Stimulated activated CD4-positive, alpha-beta T cell treated with anti-CD3 and anti-CD28 coated beads, TNF-alpha, amount 100 ng/mL, for 1 hour (primary cell): ENCODE measurements around the gene SNRPF.

Source experiments
- DNase-seq, 3 donors: peaks; one replicate each; pipeline ENCODE4 v3.0.0-alpha.2; 2020; ENCODE audit warnings: low read depth in 3 of 3, low spot score in 1 of 3

The SNRPF gene

DNA sequence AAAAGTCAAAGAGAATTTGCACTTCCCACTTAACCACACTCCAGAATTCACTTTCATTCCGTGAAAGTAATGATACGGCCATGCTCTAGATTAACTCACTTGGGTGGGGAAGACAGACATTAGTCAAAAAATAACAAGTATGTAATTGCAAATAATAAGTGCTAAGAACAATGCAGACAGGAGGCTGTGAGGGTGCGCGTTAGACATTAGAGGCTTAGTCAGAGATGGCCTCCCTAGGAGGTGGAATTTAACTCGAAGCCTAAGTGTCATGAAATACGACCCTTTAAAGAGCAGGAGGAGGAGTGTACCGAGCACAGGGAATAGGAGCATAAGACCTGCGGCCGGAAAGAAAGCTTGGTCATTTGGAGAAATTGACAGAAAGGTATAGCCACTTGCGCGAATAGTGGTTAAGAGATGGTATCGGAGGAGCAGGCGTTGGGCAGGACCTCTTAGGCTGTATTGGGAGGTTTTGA lies 628 bp downstream of the SNRPF start:
- no peak for DNase-seq

DNA sequence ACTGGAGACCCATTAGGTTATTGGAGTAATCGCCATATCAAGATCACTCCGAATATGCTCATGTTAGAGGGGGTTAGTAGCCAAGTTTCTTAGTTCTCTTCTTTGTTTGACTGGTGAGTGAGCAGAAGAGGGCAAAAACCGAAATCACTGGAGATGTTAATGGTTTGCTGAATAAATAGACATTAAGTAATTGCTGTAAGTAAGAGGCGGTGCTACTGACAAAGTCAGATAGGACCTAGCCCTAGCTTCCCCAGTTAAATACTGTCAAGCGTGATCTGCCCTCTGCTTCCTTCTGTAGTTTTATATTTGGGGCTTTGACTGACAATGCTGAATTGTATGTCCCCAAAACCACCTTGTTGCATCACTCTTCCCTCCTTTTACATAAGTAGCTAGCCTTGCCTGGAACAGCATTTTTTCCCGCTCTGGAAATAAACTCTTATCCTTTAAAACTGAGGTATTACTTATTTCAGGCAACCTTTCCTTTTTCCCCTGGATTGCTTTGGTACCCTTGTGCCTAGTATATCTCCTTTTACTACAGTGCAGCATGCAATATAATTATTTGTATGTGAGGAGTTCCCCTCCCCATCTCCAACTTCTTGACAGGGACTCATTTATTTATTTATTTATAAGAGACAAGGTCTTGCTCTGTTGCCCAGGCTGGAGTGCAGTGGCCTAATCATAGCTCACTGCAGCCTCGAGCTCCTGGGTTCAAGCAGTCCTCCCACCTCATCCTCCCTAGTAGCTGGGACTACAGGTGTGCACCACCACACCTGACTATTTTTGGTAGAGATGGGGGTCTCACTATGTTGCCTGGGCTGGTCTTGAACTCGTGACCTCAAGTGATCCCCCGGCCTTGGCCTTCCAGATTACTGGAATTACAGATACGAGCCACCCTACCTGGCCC lies 1.4 kb downstream of the SNRPF start:
- no peak for DNase-seq

DNA sequence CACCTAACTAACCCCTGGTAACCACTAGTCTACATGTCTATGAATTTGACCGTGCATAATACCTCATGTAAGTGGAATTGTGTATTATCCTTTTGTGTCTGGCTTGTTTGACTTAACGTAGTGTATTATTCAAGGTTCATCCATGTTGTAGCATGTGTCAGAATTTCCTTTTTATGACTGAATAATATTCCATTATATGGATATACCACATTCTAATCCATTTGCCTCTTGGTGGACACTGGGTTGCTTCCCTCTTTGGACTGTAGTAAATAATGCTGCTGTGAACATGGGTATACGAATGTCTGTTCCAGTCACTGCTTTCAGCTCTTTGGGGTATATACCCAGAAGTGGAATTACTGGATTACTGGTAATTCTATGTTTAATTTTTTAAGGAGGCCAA lies 3.3 kb downstream of the SNRPF start:
- DNase-seq = no peak

DNA sequence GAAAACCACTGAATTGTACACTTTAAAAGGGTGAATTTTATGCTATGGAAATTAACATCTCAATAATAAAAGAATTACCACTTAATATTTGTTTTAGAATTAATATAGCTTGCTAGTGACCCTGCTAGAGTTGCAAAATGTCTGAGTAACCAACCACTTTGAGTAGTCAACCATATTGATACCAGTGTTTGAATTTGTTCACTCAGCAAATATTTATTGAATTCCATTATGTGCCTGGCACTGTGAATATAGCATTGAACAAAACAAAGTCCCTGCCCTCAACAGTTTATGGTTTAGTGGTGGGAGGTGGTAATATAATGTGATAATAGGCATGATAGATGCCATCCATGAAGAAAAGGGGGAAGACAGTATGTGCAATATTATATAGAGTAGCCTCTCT lies 4.6 kb downstream of the SNRPF start:
- no peak for DNase-seq

DNA sequence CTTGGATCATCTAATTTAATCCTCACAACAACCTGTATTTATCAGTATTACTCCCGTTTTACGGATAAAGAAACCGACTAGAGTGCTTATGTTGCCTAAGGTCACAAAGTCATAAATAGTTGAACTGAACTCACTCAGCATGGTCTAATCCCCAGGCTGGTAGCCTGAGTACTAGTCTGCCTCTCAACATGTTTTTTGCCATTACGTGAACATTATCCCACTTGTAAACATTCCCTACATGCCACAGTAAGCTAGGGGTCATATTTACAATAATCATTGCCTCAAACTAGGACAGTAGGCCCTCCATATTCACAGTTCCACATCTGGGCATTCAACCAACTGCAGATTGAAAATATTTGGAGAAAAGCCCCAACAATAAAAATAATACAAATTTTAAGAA lies 12.1 kb downstream of the SNRPF start:
- no peak for DNase-seq

DNA sequence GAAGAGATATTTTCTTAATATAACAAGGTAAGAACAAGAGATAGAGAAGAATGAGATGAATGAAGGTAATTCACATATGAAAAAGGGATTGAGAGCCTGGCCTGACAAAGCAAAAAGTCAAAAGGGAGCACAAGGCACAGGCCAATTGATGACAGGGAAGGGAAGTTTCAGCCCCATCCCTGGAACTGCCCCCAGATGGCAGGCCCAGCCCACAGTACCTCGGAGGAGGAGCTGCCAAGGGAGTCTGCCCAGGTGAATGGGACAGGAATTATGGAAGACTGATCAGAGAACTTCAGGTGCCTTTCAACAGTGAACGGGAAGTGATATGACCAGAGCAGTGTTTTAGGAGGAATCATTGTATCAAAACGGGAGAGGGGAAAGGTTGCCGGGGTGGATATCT lies 15.7 kb downstream of the SNRPF start:
- no peak for DNase-seq

DNA sequence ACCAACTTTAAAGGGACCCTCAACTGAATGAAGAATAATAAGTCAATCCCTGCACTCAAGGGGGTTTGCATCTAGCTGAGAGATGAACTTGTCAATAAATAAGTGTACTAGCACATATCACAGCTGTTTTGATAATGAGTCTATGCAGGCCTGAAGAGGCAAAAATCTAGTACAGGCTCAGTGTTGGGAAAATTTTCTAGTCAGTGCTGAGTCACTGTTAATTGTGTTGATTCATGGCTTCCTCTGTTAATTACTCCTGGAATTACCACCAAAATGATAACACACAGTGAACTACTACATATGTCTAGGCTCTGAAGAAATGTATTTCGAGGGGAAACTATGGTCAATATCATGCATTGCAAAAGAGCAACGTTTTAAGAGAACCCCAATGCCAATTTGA lies 18.9 kb downstream of the SNRPF start:
- DNase-seq = no peak

DNA sequence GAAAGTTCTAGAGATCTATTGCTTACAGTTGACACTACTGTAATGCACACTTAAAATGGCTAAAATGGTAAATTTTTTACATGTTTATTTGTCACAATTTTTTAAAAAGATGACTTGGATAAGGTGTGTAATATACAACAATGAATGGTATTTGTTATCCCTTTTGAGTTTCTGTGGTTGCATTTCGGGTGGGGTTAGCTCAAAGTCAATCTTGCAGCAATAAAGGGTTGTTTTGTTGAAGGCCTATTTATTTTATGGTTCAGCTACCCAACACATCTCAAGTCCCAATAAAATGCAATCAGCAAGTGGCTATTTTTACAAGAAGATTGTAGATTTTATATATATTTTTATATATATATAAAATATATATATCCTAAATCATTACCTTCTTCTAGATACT lies 22.1 kb downstream of the SNRPF start:
- DNase-seq = no peak

DNA sequence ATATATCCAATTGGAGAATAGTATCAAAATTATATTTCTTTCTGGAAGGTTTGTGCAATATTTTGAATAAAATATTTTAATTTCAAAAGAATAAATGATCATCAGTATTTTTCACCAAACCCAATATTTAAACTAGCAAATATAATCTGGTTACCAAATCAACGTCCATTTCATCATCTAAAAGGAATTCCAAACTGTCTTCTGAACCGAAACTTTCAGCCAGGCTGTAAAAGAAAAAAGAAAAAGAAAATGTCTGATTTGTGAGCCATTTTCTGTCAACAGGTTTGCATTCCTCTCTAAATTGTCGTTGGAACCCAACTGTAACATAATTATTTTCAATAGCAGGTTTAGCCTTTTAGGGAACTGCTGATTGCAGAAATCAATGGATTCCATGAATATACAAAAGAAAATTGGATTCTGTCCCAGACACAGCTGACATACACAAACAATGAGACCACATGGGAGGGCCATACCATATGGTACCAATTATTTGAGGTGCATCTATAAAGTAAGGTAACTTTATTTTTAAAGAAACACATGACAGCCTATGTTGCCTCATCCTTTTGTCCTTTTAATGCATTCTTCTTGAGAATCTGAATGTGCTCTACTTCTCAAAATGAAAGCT lies 22.7 kb downstream of the SNRPF start:
- no peak for DNase-seq

DNA sequence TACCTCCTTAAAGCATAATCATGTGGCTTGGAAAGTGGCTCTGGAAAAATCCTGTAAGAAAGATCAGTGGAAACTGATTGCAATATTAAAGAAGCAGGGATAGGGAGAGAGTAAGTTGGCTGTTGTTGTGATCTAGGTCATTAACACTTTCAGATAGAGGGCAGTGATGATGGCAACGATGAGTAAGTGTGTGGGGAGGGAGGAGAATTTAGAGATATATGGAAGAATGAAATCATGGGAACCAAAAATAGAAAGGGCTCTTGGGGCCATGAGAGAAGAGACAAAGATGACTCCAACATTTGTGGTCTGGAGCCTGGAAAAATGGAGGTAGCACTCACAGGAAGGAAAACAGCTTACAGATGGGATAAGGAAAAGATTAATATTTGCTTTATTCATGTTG lies 23.3 kb downstream of the SNRPF start:
- no peak for DNase-seq

DNA sequence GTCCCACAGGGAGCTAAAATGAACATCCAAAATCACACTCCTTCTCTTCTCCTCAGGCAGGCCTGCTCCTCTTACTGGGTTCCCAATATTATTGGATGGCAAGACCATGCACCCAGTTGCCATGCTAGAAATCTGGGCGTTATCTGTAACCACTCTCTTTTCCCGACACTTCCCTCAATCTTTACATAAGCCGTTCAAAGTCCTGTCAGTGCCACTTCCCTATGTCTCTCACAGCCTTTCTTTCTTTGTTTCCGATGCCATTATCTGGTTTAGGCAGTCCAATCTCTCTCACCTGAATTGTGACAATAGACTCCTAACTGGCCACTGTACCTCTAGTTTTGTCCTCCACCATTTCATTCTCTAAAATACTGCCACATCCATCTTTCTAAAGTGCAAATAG lies 24.1 kb downstream of the SNRPF start:
- no peak for DNase-seq

DNA sequence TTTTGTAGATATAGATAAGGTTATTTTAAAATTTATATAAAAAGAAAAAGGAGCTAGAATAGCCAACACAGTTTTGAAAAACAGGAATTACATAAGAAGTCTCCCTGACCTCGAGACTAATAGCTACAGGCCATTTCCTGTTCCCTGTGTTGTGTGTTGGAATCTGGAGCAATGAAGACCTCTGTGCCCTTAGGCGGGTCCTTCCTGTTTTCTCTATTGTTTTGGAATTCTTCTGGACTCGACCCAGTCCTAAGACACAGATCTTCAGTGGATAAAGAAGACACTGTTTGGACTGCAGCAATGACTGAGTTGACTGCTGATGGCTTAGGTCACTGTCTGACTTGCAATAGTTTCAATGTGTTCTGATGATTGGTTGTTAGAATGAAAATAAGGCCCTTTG lies 26.2 kb downstream of the SNRPF start:
- DNase-seq = no peak

DNA sequence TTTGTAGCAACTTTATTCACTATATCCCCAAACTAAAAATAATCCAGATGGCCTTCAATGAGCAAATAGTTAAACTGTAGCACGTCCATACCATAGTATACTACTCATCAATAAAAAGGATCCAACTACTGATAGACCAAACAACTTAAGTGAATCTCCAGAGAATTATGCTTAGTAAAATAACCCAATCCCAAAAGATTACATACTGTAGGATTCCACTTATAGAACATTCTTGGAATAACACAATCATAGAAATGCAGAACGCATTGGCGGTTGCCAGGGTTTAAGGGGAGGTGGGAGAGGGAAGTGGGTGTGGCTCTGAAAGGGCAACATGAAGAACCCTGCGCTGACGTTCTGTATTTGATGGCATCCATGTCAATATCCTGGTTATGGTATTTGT lies 28.6 kb downstream of the SNRPF start:
- DNase-seq = no peak

DNA sequence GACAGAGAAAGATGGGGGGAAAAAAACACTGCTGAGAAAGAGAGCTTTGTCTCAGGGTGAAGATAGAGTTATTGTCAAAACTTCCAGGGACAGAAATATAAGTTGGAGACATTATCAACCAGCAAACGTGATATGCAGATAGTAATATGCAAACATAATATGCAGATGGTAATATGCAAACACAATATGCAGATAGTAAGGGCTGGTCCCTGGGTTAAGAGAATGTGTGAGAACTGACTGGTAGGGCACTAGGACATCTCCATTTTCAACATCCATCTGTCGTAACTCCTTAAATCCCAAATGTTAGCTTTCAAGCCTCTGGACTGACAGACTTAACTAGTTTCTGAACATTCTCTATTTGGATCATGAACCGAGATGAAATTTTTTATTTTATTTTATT lies 32.2 kb downstream of the SNRPF start:
- DNase-seq = no peak

DNA sequence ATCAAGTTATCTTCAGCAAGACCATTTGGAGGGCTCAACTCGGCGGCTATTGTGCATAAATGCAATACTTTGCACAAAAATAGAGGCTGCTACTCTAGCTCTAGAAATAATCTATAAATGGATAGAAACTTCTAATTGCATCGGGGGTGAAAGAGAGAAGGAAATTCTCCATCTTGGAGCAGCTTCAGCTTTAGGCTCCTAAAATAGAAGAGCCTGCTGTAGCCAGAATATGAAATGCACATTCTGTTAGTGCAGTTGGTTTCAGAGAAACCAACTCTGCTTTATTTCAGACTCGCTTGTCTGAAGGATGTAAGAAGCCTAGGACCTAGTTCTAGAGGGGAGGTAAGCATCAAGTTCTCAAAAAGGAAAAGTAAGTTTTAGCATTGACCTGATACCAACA lies 38.1 kb downstream of the SNRPF start:
- DNase-seq = no peak

DNA sequence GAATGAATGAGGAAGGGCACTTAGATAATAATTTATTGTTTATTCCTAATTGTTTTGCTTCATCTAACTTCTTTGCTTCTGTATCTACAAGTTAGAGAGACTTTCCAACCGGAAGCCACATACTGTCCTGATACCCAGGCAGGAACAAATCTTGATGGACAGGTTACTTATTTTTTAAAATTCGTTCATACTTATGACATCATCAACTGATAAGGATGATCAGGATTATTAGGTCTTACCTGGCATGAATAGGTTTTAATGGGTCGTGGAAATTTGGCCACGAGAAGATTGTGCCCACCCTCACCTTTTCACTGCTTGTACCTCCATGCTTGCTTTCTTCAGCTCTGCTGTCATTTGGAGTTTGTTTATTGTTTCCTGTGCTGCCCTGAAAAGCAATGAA lies 39.3 kb downstream of the SNRPF start:
- DNase-seq = no peak

DNA sequence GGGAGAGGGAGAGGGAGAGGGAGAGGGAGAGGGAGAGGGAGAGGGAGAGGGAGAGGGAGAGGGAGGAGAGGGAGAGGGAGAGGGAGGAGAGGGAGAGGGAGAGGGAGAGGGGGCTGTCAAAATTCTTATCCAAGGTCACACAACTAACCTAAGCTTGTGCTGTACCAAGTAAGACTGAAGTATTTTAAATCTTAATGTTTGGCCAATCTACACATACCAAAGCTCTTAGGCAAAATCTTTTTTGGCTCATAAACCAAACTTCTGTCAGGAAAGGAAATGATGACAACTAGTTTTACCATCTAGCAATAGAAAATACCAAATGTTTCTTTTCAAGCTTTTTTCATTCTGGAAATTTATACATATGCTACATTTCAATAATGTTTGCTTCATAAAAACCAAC lies 49.8 kb downstream of the SNRPF start:
- no peak for DNase-seq

DNA sequence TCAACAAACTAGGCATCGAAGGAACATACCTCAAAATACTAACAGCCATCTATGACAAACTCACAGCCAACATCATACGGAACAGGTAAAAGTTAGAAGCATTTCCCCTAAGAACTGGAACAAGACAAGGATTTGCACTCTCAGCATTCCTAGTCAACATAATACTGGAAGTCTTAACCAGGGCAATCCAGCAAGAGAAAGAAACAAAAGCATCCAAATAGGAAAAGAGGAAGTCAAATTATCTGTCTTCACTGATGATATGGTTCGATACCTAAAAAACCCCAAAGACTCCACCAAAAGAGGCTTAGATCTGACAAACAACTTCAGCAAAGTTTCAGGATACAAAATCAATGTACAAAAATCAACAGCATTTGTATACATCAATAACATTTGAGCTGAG lies 51.1 kb downstream of the SNRPF start:
- no peak for DNase-seq
